ENCODE data around the gene SPATA13. TPM values are rescaled to one million over a fixed set of nuclear protein-coding genes. Genes with fewer than 3 reads are reported as not detected.
A peak's percentile ranks its signal among the peaks of the same experiment; 100 is the strongest.

SPATA13 gene
- total and polyA plus RNA-seq, 8 donors = 3.6 to 156 (median 48.6) TPM

DNA sequence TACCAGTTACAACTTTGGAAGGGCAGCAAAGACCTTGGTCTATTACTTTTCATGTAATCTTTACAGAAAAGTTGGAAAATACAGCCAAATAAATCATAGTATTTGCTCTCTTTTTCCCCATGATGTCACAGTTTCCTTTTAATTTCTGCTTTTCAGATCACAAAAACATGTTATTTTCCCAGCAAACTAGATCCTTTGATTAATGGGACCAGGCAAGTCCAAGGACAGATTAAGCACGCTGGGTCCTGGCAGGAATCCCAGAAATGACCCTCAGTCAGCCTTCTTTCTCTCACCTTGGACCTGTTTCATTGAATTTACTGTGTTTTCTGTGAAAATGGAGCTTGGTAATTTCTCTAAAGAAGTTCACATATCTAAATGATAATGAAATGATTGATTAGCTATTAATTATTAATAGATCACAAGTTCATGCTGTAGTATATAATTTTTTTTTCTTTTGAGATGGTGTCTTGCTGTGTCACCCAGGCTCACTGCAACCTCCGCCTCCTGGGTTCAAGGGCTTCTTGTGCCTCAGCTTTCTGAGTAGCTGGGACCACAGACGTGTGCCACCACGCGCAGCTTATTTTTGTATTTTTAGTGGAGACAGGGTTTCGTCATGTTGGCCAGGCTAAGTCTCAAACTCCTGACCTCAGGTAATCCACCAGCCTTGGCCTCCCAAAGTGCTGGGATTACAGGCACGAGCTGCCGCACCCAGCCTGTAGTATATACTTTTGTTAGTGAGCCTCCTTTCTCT lies 16.0 kb downstream of the SPATA13 start:
- H3K27ac ChIP-seq = peak overlapping the region in 3 of 5 donors; percentile 18 to 29 (median 23)
- TF ChIP-seq, protein P1, sequence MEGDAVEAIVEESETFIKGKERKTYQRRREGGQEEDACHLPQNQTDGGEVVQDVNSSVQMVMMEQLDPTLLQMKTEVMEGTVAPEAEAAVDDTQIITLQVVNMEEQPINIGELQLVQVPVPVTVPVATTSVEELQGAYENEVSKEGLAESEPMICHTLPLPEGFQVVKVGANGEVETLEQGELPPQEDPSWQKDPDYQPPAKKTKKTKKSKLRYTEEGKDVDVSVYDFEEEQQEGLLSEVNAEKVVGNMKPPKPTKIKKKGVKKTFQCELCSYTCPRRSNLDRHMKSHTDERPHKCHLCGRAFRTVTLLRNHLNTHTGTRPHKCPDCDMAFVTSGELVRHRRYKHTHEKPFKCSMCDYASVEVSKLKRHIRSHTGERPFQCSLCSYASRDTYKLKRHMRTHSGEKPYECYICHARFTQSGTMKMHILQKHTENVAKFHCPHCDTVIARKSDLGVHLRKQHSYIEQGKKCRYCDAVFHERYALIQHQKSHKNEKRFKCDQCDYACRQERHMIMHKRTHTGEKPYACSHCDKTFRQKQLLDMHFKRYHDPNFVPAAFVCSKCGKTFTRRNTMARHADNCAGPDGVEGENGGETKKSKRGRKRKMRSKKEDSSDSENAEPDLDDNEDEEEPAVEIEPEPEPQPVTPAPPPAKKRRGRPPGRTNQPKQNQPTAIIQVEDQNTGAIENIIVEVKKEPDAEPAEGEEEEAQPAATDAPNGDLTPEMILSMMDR (IDR thresholded peaks at IDR 0.05) = no peak
- no peak for TF ChIP-seq POLR2A (IDR thresholded peaks at IDR 0.05)
- no peak for TF ChIP-seq POLR2AphosphoS5 (IDR thresholded peaks at IDR 0.05)
- TF ChIP-seq EP300 (IDR thresholded peaks at IDR 0.05) = no peak
- no peaks in the 10 kb centered on the region for H3K36me3 ChIP-seq
- no peaks in the 10 kb centered on the region for H3K27me3 ChIP-seq
- intact Hi-C loops (cut with DNase I; ENCODE audit: low total_unique reads) = no loop called here
- H3K9me3 ChIP-seq = no peaks in the 10 kb centered on the region
- H3K4me3 ChIP-seq = no peak overlapping the region
- WGBS, 5 donors = 44 to 66% (median 66%) methylated on average over 8 of the region's 8 CpGs
- peaks cover 14 to 57% (median 28%) of the 10 kb centered on the region in 4 donors for H3K4me1 ChIP-seq
- peak in 1 of 2 donors; percentile 82 for DNase-seq

DNA sequence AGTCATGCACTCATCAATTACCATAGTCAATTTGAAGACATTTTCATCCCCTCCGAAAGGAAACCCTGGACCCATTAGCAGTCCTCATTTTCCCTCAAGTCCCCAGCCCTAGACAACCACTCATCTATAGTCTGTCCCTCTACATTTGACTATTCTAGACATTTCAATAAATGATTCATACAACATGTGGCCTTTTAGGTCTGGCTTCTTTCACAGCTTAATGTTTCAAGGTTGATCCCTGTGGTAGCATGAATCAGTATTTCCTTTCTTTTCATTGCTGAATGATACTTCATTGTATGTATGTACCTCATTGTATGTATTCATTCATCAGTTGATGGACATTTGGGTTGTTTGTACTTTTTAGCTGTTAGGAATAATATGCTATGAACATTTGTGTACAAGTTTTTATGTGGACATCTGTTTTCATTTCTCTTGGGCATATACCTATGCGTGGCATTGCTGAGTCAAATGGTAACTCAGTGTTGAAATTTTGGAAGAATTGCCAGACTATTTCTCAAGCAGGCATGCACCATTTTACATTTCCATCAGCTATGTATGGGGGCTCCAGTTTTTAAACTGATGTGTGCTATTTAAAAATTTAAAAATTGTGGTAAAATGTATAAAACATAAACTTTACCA lies 18.4 kb downstream of the SPATA13 start:
- Histone ChIP-seq H3K36me3 (no peaks in the 10 kb centered on the region), H3K4me3 (no peak overlapping the region), H3K4me1 (peaks cover 26 to 71% (median 47%) of the 10 kb centered on the region in 4 donors), H3K9me3 (no peaks in the 10 kb centered on the region), H3K27ac (peak overlapping the region in 1 of 5 donors; percentile 18), H3K27me3 (no peaks in the 10 kb centered on the region)
- TF ChIP-seq, protein P1 (IDR thresholded peaks at IDR 0.05) = no peak
- TF ChIP-seq EP300 (IDR thresholded peaks at IDR 0.05) = no peak
- no peak for TF ChIP-seq POLR2A (IDR thresholded peaks at IDR 0.05)
- no peak for TF ChIP-seq POLR2AphosphoS5 (IDR thresholded peaks at IDR 0.05)
- WGBS, 5 donors = 73 to 96% (median 92%) methylated on average over 2 of the region's 2 CpGs
- DNase-seq = no peak
- intact Hi-C loops (cut with DNase I; ENCODE audit: low total_unique reads) = no loop called here

DNA sequence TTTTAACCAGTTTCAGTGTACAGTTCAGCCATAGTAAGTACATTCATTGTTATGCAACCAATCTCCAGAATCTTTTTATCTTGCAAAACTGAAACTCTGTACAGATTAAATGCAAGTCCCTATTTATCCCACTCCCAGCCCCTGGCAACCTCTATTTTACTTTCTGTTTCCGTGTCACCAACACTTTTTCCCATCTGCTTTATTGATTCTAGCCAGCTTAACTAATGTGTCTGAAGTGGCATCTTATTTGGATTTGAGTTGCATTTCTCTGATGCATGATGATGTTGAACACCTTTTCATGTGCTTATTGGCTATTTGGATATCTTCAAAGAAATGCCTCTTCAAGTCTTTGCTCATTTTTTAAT lies 18.9 kb downstream of the SPATA13 start:
- Histone ChIP-seq H3K4me3 (no peak overlapping the region), H3K9me3 (no peaks in the 10 kb centered on the region), H3K4me1 (peaks cover 27 to 69% (median 51%) of the 10 kb centered on the region in 4 donors), H3K27me3 (no peaks in the 10 kb centered on the region), H3K36me3 (no peaks in the 10 kb centered on the region), H3K27ac (peak overlapping the region in 1 of 5 donors; percentile 18)
- intact Hi-C loops (cut with DNase I; ENCODE audit: low total_unique reads) = no loop called here
- TF ChIP-seq, protein P1 (IDR thresholded peaks at IDR 0.05) = no peak
- no peak for TF ChIP-seq POLR2AphosphoS5 (IDR thresholded peaks at IDR 0.05)
- TF ChIP-seq POLR2A (IDR thresholded peaks at IDR 0.05) = no peak
- 27 to 50% (median 47%) methylated on average over 1 of the region's 1 CpG for WGBS, 5 donors
- no peak for DNase-seq

DNA sequence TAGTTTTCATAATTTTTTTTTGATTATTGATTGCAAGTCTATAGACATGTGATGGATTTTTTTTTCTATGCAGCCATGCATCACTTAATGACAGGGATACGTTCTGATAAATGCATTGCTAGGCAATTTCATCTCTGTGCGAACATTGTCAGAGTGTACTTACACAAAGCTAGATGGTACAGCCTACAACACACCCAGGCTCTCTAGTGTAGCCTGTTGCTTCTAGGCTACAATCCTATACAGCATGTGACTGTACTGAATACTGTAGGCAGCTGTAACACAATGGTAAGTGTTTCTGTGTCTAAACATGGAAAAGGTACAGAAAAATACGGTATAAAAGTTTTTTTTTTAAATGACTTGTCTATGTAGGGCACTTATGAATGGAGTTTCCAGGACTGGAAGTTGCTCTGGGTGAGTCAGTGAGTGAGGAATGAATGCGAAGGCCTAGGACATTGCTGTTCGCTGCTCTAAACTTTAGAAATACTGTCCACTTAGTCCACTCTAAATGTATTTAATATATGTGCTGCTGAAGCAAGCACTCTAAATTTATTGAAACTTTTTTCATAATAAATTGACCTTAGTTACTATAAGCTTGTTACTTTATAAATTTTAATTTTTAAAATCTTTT lies 20.3 kb downstream of the SPATA13 start:
- H3K27ac ChIP-seq = no peak overlapping the region
- H3K9me3 ChIP-seq = no peaks in the 10 kb centered on the region
- intact Hi-C loops (cut with DNase I; ENCODE audit: low total_unique reads) = no loop called here
- no peaks in the 10 kb centered on the region for H3K27me3 ChIP-seq
- 82 to 91% (median 84%) methylated on average over 5 of the region's 5 CpGs for WGBS, 5 donors
- H3K4me3 ChIP-seq = no peak overlapping the region
- TF ChIP-seq EP300 (IDR thresholded peaks at IDR 0.05) = no peak
- no peak for TF ChIP-seq POLR2A (IDR thresholded peaks at IDR 0.05)
- H3K4me1 ChIP-seq = peaks cover 30 to 67% (median 53%) of the 10 kb centered on the region in 4 donors
- H3K36me3 ChIP-seq = no peaks in the 10 kb centered on the region
- DNase-seq = no peak

Data from stomach (tissue), 9 donors.